ENCODE data around the gene ISCA2. TPM values are rescaled to one million over a fixed set of nuclear protein-coding genes. Genes with fewer than 3 reads are reported as not detected.
A peak's percentile ranks its signal among the peaks of the same experiment; 100 is the strongest.

Gene ISCA2
- total RNA-seq, 1 donor from 2014 or later, result 16.9 TPM

DNA sequence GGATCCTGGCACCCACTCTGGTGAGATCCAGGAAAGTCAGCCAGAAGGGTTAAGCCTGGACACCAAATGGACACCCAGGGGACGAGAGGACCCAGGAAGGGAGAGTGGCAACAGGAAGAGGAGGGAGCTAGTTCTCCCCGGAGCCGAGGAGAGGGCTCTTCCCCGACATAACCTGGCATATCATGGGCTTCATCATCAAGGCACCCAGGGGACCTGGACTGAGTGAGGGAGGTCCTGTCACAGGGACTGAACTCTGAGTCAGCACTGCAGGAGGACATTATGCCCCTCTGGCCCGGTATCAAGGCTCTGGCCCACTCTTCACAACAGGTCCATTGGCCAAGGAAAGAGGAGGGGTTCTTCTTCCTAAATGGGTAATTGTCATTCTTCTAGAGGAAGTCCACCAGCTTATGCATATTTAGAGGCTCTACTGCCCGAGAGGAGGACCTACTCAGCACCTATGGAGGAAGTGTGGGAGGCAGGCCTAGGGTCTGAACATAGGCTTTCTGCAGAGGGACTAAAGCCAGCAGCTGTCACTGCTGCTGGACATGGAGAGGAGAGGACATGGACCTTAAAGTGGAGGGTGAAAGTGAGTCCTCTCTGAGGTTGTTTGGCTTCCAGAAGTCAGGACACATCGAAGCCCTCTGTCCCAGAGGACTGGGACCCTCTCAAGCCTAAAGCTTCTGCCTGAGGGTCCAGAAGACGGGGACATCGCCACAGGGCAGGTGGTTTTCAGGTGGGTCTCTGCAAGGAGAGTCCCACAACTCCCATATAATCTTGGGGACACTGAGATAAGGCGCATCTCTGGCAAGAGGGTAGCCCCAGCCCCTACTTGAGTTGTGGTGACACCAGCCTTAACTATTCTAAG, 18.6 kb downstream of the ISCA2 start:
- H3K4me3 Mint-ChIP-seq (ENCODE audit: unreplicated experiment), result no peak overlapping the region
- peaks cover 30% of the 10 kb centered on the region for H3K36me3 Mint-ChIP-seq (ENCODE audit: low read depth)
- no peaks in the 10 kb centered on the region for H3K27me3 Mint-ChIP-seq (ENCODE audit: low read depth)
- DNase-seq (ENCODE audit: low spot score), result no peak
- peak overlapping the region; percentile 87 for H3K27ac Mint-ChIP-seq (ENCODE audit: unreplicated experiment)
- no peaks in the 10 kb centered on the region for H3K9me3 Mint-ChIP-seq (ENCODE audit: low read depth)
- no peak for TF ChIP-seq CTCF (IDR thresholded peaks at IDR 0.05)
- H3K4me1 Mint-ChIP-seq (ENCODE audit: low read depth), result peaks cover 67% of the 10 kb centered on the region

- Mint-ChIP-seq H3K4me1 (ENCODE audit: low read depth) (peaks cover 70% of the 10 kb centered on the region), H3K36me3 (ENCODE audit: low read depth) (peaks cover 28% of the 10 kb centered on the region), H3K27me3 (ENCODE audit: low read depth) (no peaks in the 10 kb centered on the region), H3K4me3 (ENCODE audit: unreplicated experiment) (peak overlapping the region; percentile 31), H3K9me3 (ENCODE audit: low read depth) (no peaks in the 10 kb centered on the region), H3K27ac (ENCODE audit: unreplicated experiment) (peak overlapping the region; percentile 93)
- no peak for DNase-seq (ENCODE audit: low spot score)
- TF ChIP-seq CTCF (IDR thresholded peaks at IDR 0.05), result no peak
Measured at GRCh38 chr14:74514471-74514941, 20.9 kb downstream of the ISCA2 start.

DNA sequence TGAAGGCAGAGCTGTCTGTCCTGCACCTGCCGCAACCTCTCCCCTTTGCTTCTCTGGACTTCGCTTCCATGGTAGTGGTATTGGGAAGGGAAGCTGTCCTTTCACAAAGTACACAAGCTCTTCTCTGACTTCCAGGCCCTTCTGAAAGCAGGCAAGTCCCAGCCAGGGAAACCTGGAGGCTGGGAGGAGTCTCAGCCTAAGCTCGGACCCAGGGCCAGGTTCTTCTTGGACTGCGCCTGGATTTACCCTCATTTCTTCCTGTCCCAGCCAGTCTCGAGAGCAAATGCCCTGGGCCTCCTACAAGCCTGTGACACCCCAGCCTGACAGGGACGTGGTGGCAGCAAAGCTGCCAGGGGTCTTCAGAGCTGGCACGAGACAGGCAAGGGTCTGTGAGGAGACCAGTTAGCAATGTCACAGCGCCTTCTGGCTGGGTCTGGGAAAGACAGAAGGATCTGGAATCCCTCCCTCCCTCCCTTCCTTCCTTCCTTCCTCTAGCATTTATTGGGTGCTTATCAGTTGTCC, 22.4 kb downstream of the ISCA2 start:
- peak overlapping the region; percentile 70 for H3K27ac Mint-ChIP-seq (ENCODE audit: unreplicated experiment)
- peak; percentile 67 for DNase-seq (ENCODE audit: low spot score)
- H3K4me3 Mint-ChIP-seq (ENCODE audit: unreplicated experiment), result no peak overlapping the region
- H3K36me3 Mint-ChIP-seq (ENCODE audit: low read depth), result peaks cover 34% of the 10 kb centered on the region
- H3K4me1 Mint-ChIP-seq (ENCODE audit: low read depth), result peaks cover 56% of the 10 kb centered on the region
- no peaks in the 10 kb centered on the region for H3K9me3 Mint-ChIP-seq (ENCODE audit: low read depth)
- no peak for TF ChIP-seq CTCF (IDR thresholded peaks at IDR 0.05)
- H3K27me3 Mint-ChIP-seq (ENCODE audit: low read depth), result no peaks in the 10 kb centered on the region

GRCh38 chr14:74516451-74517160, 23.0 kb downstream of the ISCA2 start:
- Mint-ChIP-seq H3K27me3 (ENCODE audit: low read depth) (no peaks in the 10 kb centered on the region), H3K9me3 (ENCODE audit: low read depth) (no peaks in the 10 kb centered on the region), H3K27ac (ENCODE audit: unreplicated experiment) (peak overlapping the region; percentile 66), H3K36me3 (ENCODE audit: low read depth) (peaks cover 35% of the 10 kb centered on the region), H3K4me1 (ENCODE audit: low read depth) (peaks cover 49% of the 10 kb centered on the region), H3K4me3 (ENCODE audit: unreplicated experiment) (no peak overlapping the region)
- no peak for TF ChIP-seq CTCF (IDR thresholded peaks at IDR 0.05)
- peak; percentile 79 for DNase-seq (ENCODE audit: low spot score)

DNA sequence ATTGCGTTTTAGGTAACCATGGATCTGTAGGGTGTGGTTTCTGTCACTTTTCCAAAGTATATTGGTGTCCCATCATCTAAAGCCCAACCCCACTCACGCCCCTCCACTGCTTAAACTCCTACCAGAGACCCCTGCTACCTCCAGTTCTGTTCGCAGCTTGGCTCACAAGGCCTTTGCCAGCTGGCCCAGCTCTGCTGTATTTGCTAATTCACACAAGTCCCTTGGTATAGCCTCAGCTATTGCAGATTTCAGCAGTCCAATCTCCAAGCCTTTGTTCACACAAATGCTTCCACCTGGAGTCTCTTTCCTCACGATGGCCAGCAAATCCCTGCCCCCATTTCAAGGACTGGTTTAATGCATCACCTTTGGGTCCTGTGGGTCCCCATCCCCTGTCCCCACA, 24.2 kb downstream of the ISCA2 start:
- TF ChIP-seq CTCF (IDR thresholded peaks at IDR 0.05), result no peak

More for the DNA sequence above, 24.2 kb downstream of the ISCA2 start:
- Mint-ChIP-seq H3K27ac (ENCODE audit: unreplicated experiment) (no peak overlapping the region), H3K4me3 (ENCODE audit: unreplicated experiment) (no peak overlapping the region), H3K4me1 (ENCODE audit: low read depth) (peaks cover 41% of the 10 kb centered on the region), H3K27me3 (ENCODE audit: low read depth) (no peaks in the 10 kb centered on the region), H3K9me3 (ENCODE audit: low read depth) (no peaks in the 10 kb centered on the region), H3K36me3 (ENCODE audit: low read depth) (peaks cover 33% of the 10 kb centered on the region)
- peak; percentile 47 for DNase-seq (ENCODE audit: low spot score)
